ENCODE results near the gene OR5K2.

The OR5K2 gene

GRCh38 chr3:98534734-98535133 is 37.3 kb downstream of the OR5K2 start:
- no peaks in the 10 kb centered on the region for H4K20me1 ChIP-seq (ENCODE audit: insufficient read depth, low read length, poor library complexity, severe bottlenecking)
- no peaks in the 10 kb centered on the region for H3K9me3 ChIP-seq (ENCODE audit: insufficient read depth, low read depth, low read length)
- H3K27me3 ChIP-seq (ENCODE audit: insufficient read depth, low read length, poor library complexity, severe bottlenecking), result no peaks in the 10 kb centered on the region
- no peaks in the 10 kb centered on the region for H3F3A ChIP-seq (ENCODE audit: low read depth)
- H3K4me1 ChIP-seq (ENCODE audit: insufficient read depth, low read length, poor library complexity, severe bottlenecking), result no peaks in the 10 kb centered on the region
- H3K79me2 ChIP-seq (ENCODE audit: insufficient read depth, low read length), result no peaks in the 10 kb centered on the region
- H3K4me2 ChIP-seq (ENCODE audit: low read depth, low read length, poor library complexity, severe bottlenecking), result no peak overlapping the region
- H3K9ac ChIP-seq (ENCODE audit: low read depth, low read length, poor library complexity, severe bottlenecking), result no peak overlapping the region
- H3K9me2 ChIP-seq (replicated peaks; ENCODE audit: low read depth, low read length), result no peaks in the 10 kb centered on the region
- TF ChIP-seq, protein P1, sequence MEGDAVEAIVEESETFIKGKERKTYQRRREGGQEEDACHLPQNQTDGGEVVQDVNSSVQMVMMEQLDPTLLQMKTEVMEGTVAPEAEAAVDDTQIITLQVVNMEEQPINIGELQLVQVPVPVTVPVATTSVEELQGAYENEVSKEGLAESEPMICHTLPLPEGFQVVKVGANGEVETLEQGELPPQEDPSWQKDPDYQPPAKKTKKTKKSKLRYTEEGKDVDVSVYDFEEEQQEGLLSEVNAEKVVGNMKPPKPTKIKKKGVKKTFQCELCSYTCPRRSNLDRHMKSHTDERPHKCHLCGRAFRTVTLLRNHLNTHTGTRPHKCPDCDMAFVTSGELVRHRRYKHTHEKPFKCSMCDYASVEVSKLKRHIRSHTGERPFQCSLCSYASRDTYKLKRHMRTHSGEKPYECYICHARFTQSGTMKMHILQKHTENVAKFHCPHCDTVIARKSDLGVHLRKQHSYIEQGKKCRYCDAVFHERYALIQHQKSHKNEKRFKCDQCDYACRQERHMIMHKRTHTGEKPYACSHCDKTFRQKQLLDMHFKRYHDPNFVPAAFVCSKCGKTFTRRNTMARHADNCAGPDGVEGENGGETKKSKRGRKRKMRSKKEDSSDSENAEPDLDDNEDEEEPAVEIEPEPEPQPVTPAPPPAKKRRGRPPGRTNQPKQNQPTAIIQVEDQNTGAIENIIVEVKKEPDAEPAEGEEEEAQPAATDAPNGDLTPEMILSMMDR (conservative IDR thresholded peaks at IDR 0.05; ENCODE audit: low read length), result no peak
- no peak for TF ChIP-seq EZH2phosphoT487 (IDR thresholded peaks at IDR 0.05; ENCODE audit: borderline replicate concordance)
- H3K36me3 ChIP-seq (ENCODE audit: insufficient read depth, low read length), result no peaks in the 10 kb centered on the region
- no peak overlapping the region for H3K4me3 ChIP-seq (ENCODE audit: low read length, poor library complexity, severe bottlenecking)
- no peak overlapping the region for H2AFZ ChIP-seq (ENCODE audit: low read length)

DNA sequence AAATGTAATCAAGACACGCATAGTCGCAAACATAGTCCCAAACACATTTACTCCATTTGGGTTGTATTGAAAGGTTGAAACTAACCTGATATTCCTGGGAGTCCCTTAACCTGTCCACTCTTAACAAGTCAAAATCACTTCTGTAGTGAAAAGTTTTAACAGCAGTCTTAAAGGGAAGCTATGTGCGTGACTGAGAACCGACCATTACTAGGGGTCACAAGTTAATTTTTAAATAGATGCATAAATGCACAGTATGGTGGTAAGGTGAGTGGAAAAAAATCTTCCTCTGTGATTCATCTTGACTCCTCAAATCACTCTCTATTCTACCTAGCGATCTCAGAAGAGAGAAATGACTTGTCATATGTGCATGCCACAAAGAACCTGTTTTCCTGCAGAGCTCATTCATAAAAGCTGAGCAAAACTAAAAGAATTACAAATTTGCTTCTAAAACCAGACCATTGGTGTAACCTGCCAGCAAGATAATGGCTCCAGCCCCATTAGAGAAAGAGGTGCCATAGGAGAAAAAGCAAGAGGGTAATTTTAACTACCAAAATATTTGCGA is 39.1 kb downstream of the OR5K2 start:
- Histone ChIP-seq H3K9me3 (ENCODE audit: insufficient read depth, low read depth, low read length) (no peaks in the 10 kb centered on the region), H3K4me2 (ENCODE audit: low read depth, low read length, poor library complexity, severe bottlenecking) (no peak overlapping the region), H3K9ac (ENCODE audit: low read depth, low read length, poor library complexity, severe bottlenecking) (no peak overlapping the region), H3K9me2 (replicated peaks; ENCODE audit: low read depth, low read length) (no peaks in the 10 kb centered on the region), H3K27me3 (ENCODE audit: insufficient read depth, low read length, poor library complexity, severe bottlenecking) (no peaks in the 10 kb centered on the region), H3F3A (ENCODE audit: low read depth) (no peaks in the 10 kb centered on the region), H3K4me3 (ENCODE audit: low read length, poor library complexity, severe bottlenecking) (no peak overlapping the region), H4K20me1 (ENCODE audit: insufficient read depth, low read length, poor library complexity, severe bottlenecking) (no peaks in the 10 kb centered on the region), H3K36me3 (ENCODE audit: insufficient read depth, low read length) (no peaks in the 10 kb centered on the region), H3K4me1 (ENCODE audit: insufficient read depth, low read length, poor library complexity, severe bottlenecking) (no peaks in the 10 kb centered on the region), H2AFZ (ENCODE audit: low read length) (no peak overlapping the region), H3K79me2 (ENCODE audit: insufficient read depth, low read length) (no peaks in the 10 kb centered on the region)
- TF ChIP-seq, protein P1 (conservative IDR thresholded peaks at IDR 0.05; ENCODE audit: low read length), result no peak
- TF ChIP-seq EZH2phosphoT487 (IDR thresholded peaks at IDR 0.05; ENCODE audit: borderline replicate concordance), result no peak

- Histone ChIP-seq H3F3A (ENCODE audit: low read depth) (no peaks in the 10 kb centered on the region), H3K4me3 (ENCODE audit: low read length, poor library complexity, severe bottlenecking) (no peak overlapping the region), H3K9ac (ENCODE audit: low read depth, low read length, poor library complexity, severe bottlenecking) (no peak overlapping the region), H3K27me3 (ENCODE audit: insufficient read depth, low read length, poor library complexity, severe bottlenecking) (no peaks in the 10 kb centered on the region), H3K79me2 (ENCODE audit: insufficient read depth, low read length) (no peaks in the 10 kb centered on the region), H3K9me2 (replicated peaks; ENCODE audit: low read depth, low read length) (no peaks in the 10 kb centered on the region), H3K4me1 (ENCODE audit: insufficient read depth, low read length, poor library complexity, severe bottlenecking) (no peaks in the 10 kb centered on the region), H2AFZ (ENCODE audit: low read length) (no peak overlapping the region), H3K4me2 (ENCODE audit: low read depth, low read length, poor library complexity, severe bottlenecking) (no peak overlapping the region), H3K36me3 (ENCODE audit: insufficient read depth, low read length) (no peaks in the 10 kb centered on the region), H4K20me1 (ENCODE audit: insufficient read depth, low read length, poor library complexity, severe bottlenecking) (no peaks in the 10 kb centered on the region), H3K9me3 (ENCODE audit: insufficient read depth, low read depth, low read length) (no peaks in the 10 kb centered on the region)
- TF ChIP-seq, protein P1 (conservative IDR thresholded peaks at IDR 0.05; ENCODE audit: low read length), result no peak
- TF ChIP-seq EZH2phosphoT487 (IDR thresholded peaks at IDR 0.05; ENCODE audit: borderline replicate concordance), result no peak
Measured at GRCh38 chr3:98540346-98540745, 42.9 kb downstream of the OR5K2 start.

All from Loucy (cell line).